Uterus (tissue), 2 donors: ENCODE data around the gene CRYBG1.

ENCODE experiments used
- POLR2A ChIP-seq, 2 donors: fragments of 450-650 bp; IDR thresholded peaks; one replicate each; pipeline ENCODE4 v1.6.1; 2016; ENCODE audit warnings: antibody characterized with exemption in 2 of 2, mild to moderate bottlenecking in 1 of 2, moderate library complexity in 1 of 2
- TF ChIP-seq, protein P1 (sequence below), 4 experiments: fragments of 200-600 bp in 2 of 4; fragments of 450-650 bp in 2 of 4; sonication (generic) in 2 of 4; IDR thresholded peaks; one replicate each; pipeline ENCODE4 v1.5.1; 2016 to 2019; ENCODE audit warnings: antibody characterized with exemption in 4 of 4, mild to moderate bottlenecking in 2 of 4, moderate library complexity in 1 of 4

DNA sequence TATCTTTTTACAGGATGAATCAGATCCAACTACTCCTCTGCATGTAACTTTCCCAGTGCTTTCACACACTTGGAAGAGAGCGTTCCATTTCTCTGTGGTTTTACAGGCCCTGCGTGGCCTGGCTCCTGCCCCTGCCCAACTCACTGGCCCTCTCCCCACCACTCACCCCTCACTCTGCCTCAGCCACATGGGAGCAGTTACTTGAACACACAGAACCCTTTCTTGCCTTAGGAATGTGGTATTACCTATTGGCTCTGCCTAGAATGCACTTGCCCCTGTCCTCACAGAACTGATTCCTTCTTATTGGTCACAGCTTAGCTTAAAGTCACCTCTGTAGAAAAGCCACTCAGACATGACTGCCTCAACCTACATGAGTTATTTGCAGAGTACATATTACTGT is 108.4 kb downstream of the CRYBG1 start:
- TF ChIP-seq, protein P1, sequence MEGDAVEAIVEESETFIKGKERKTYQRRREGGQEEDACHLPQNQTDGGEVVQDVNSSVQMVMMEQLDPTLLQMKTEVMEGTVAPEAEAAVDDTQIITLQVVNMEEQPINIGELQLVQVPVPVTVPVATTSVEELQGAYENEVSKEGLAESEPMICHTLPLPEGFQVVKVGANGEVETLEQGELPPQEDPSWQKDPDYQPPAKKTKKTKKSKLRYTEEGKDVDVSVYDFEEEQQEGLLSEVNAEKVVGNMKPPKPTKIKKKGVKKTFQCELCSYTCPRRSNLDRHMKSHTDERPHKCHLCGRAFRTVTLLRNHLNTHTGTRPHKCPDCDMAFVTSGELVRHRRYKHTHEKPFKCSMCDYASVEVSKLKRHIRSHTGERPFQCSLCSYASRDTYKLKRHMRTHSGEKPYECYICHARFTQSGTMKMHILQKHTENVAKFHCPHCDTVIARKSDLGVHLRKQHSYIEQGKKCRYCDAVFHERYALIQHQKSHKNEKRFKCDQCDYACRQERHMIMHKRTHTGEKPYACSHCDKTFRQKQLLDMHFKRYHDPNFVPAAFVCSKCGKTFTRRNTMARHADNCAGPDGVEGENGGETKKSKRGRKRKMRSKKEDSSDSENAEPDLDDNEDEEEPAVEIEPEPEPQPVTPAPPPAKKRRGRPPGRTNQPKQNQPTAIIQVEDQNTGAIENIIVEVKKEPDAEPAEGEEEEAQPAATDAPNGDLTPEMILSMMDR (IDR thresholded peaks at IDR 0.05), result no peak
- TF ChIP-seq POLR2A (IDR thresholded peaks at IDR 0.05), result no peak
